Measurements from ENCODE around the gene VAT1L. TPM values are rescaled to one million over a fixed set of nuclear protein-coding genes. Genes with fewer than 3 reads are reported as not detected.

Gene VAT1L
- polyA plus RNA-seq, 1 of the 3 experiments (the other 2 are of a cell fraction), result 52.5 TPM

GRCh38 chr16:77920984-77921383 lies 132.6 kb downstream of the VAT1L start (continued):
- TF ChIP-seq POLR2AphosphoS5 (IDR thresholded peaks at IDR 0.05; ENCODE audit: low read depth, low read length) (no peak), FOXJ3 (CRISPR knock-in tag; IDR thresholded peaks at IDR 0.05) (no peak), GABPA (IDR thresholded peaks at IDR 0.05; ENCODE audit: low read depth) (no peak), USF1 (IDR thresholded peaks at IDR 0.05; ENCODE audit: borderline replicate concordance, low read depth) (no peak)

GRCh38 chr16:77922228-77922754 lies 133.9 kb downstream of the VAT1L start:
- peaks cover 3 to 8% of the 10 kb centered on the region in 2 experiments; a peak in 3 of 4 replicates for H3K4me1 ChIP-seq (ENCODE audit: control insufficient read depth in 1 of 2, insufficient read depth in 2 of 2, low read depth in 1 of 2, low read length in 1 of 2)
- DNase-seq, result no peak
- H3K27ac ChIP-seq (ENCODE audit: low read depth in 2 of 2, low read length in 1 of 2), result no peak overlapping the region
- no peaks in the 10 kb centered on the region for H3F3A ChIP-seq (replicated peaks; ENCODE audit: insufficient read depth)
- no peak for TF ChIP-seq ELF1 (IDR thresholded peaks at IDR 0.05)
- no peak for TF ChIP-seq USF2 (IDR thresholded peaks at IDR 0.05; ENCODE audit: borderline replicate concordance, low read depth, low read length)
- TF ChIP-seq MXI1 (IDR thresholded peaks at IDR 0.05; ENCODE audit: low read depth, low read length), result no peak
- TF ChIP-seq SMC3 (IDR thresholded peaks at IDR 0.05; ENCODE audit: low read depth, low read length), result no peak
- TF ChIP-seq GABPA (IDR thresholded peaks at IDR 0.05; ENCODE audit: low read depth), result no peak
- no peak for TF ChIP-seq YY1 (IDR thresholded peaks at IDR 0.05; ENCODE audit: low read depth)
- TF ChIP-seq NFIC (IDR thresholded peaks at IDR 0.05; ENCODE audit: borderline replicate concordance), result no peak
- no peak for TF ChIP-seq RCOR1 (IDR thresholded peaks at IDR 0.05; ENCODE audit: low read length)
- TF ChIP-seq JUND (IDR thresholded peaks at IDR 0.05), result no peak
- no peak for TF ChIP-seq FOSL2 (IDR thresholded peaks at IDR 0.05; ENCODE audit: borderline replicate concordance, low read depth)
- TF ChIP-seq CTCF (IDR thresholded peaks at IDR 0.05), result no peak
- TF ChIP-seq RFX5 (IDR thresholded peaks at IDR 0.05; ENCODE audit: low read length), result no peak
- no peak for TF ChIP-seq MAX (IDR thresholded peaks at IDR 0.05; ENCODE audit: low read depth)
- TF ChIP-seq EP300 (IDR thresholded peaks at IDR 0.05; ENCODE audit: borderline replicate concordance in 1 of 2, low read depth in 1 of 2, low read length in 1 of 2), result no peak
- no peak for TF ChIP-seq MEF2A (IDR thresholded peaks at IDR 0.05; ENCODE audit: borderline replicate concordance, low read depth)
- no peak for TF ChIP-seq ZBTB33 (IDR thresholded peaks at IDR 0.05; ENCODE audit: borderline replicate concordance, low read depth)
- TF ChIP-seq PBX3 (IDR thresholded peaks at IDR 0.05), result no peak
- no peak for TF ChIP-seq EZH2phosphoT487 (IDR thresholded peaks at IDR 0.05; ENCODE audit: borderline replicate concordance, low read depth)
- TF ChIP-seq TEAD4 (IDR thresholded peaks at IDR 0.05; ENCODE audit: borderline replicate concordance, insufficient read depth), result no peak
- TF ChIP-seq RAD21 (IDR thresholded peaks at IDR 0.05; ENCODE audit: low read length), result no peak
- ChIA-PET CTCF (interaction anchor here (0.7 to 1.4 kb wide), 3 partner anchors 9 to 19 kb away, joined by 3 to 4 read pairs (median 3); no protein-coding TSS in a partner anchor), POLR2A (no interaction called here)
- no peaks in the 10 kb centered on the region for H3K9me3 ChIP-seq
- H3K9me2 ChIP-seq, result no peaks in the 10 kb centered on the region
- WGBS (ENCODE audit: low lambda C conversion rate), result 81% methylated on average over 6 of the region's 6 CpGs
- H4K20me1 ChIP-seq (ENCODE audit: insufficient read depth), result no peaks in the 10 kb centered on the region
- H3K9ac ChIP-seq, result no peak overlapping the region
- no peaks in the 10 kb centered on the region for H3K36me3 ChIP-seq (replicated peaks in 1 of 2; ENCODE audit: control insufficient read depth in 1 of 2, insufficient read depth in 2 of 2, low read length in 1 of 2)
- no peak overlapping the region for H2AFZ ChIP-seq (ENCODE audit: low read depth)
- no peak overlapping the region for H3K4me2 ChIP-seq
- no peaks in the 10 kb centered on the region for H3K79me2 ChIP-seq (ENCODE audit: insufficient read depth)
- H3K4me3 ChIP-seq (ENCODE audit: low read depth in 2 of 2, low read length in 1 of 2), result no peak overlapping the region
- H3K27me3 ChIP-seq (ENCODE audit: insufficient read depth), result no peaks in the 10 kb centered on the region
